K562 (cell line): Measurements from ENCODE around the gene FERMT1. TPM values are rescaled to one million over a fixed set of nuclear protein-coding genes. Genes with fewer than 3 reads are reported as not detected.

Experiments
- ATAC-seq: fragments of 200-7000 bp; cut with Tn5 transposase; 3 replicates; pipeline ENCODE4 v1.9.1; 2020; ENCODE audit warnings: moderate library complexity
- BruUV-seq: library from RNA; stranded (reverse); fragments of 400-500 nt; replicated peaks from 2 replicates; lab custom pipeline; 2021; lab: Mats Ljungman, UMichigan
- CTCF ChIA-PET: fragments of 300-600 bp; formaldehyde crosslinking; extraction: SDS; loops from one replicate; lab custom pipeline; 2021; ENCODE audit warnings: low intra/inter-chr PET ratio; lab: Yijun Ruan, JAX
- POLR2A ChIA-PET: fragments of 300-600, 350-650 bp; sonication (Branson Sonifier 250); formaldehyde crosslinking; extraction: SDS; loops from one replicate; lab custom pipeline; 2021; ENCODE audit warnings: antibody characterized with exemption, inconsistent platforms; lab: Yijun Ruan, JAX
- DNase-seq, 4 experiments: peaks; one replicate each; pipeline versions ENCODE4 v3.0.0 to v3.0.0-alpha.2; 2011 to 2018; ENCODE audit warnings: low spot score in 3 of 4, mixed read lengths in 3 of 4; ENCODE audit errors: extremely low read depth in 1 of 4
- FAIRE-seq: peaks from 2 replicates; lab custom pipeline; 2011; peaks lifted over from hg19 to GRCh38; lab: Jason Lieb, UNC
- H2AFZ ChIP-seq: 2 replicates; pipeline ENCODE4 v1.6.0; 2011; ENCODE audit warnings: low read depth, low read length, control low read depth, inconsistent platforms
- H3K27ac ChIP-seq: fragments of 200-600 bp; 3 replicates; pipeline ENCODE4 v1.8.0; 2011; ENCODE audit warnings: low read depth, mild to moderate bottlenecking, control low read depth, inconsistent platforms, low read length, moderate library complexity, mixed read lengths; ENCODE audit errors: extremely low read depth
- H3K27me3 ChIP-seq, 2 experiments: fragments of 300-600 bp in 1 of 2; 2 replicates in 1 of 2; 3 replicates in 1 of 2; pipeline versions ENCODE4 v1.6.0 to v1.8.0; 2011; ENCODE audit warnings: inconsistent platforms in 2 of 2, low read length in 2 of 2, mild to moderate bottlenecking in 1 of 2, mixed read lengths in 1 of 2, moderate library complexity in 1 of 2; ENCODE audit not compliant: control insufficient read depth in 2 of 2, insufficient read depth in 2 of 2
- H3K36me3 ChIP-seq: fragments of 300-600 bp; 3 replicates; pipeline ENCODE4 v1.8.0; 2011; ENCODE audit warnings: mild to moderate bottlenecking, low read length, inconsistent platforms; ENCODE audit not compliant: control insufficient read depth, insufficient read depth
- H3K4me1 ChIP-seq, 2 experiments: fragments of 200-600 bp in 1 of 2; replicated peaks in 1 of 2; 2 replicates in 1 of 2; 3 replicates in 1 of 2; pipeline versions ENCODE4 v1.5.1 to v1.8.0; 2011; ENCODE audit warnings: inconsistent platforms in 2 of 2, low read length in 2 of 2, mild to moderate bottlenecking in 1 of 2, mixed read lengths in 1 of 2, moderate library complexity in 1 of 2; ENCODE audit not compliant: control insufficient read depth in 2 of 2, insufficient read depth in 2 of 2
- H3K4me2 ChIP-seq: 2 replicates; pipeline ENCODE4 v1.6.1; 2011; ENCODE audit warnings: low read length, control low read depth, inconsistent platforms, mixed read lengths; ENCODE audit not compliant: insufficient read depth
- H3K4me3 ChIP-seq: fragments of 200-600 bp; sonication (generic), shearing (Covaris generic); 2 replicates; pipeline ENCODE4 v1.5.1; 2016; ENCODE audit warnings: control low read depth, inconsistent platforms
- H3K79me2 ChIP-seq: fragments of 200-600 bp; 3 replicates; pipeline ENCODE4 v1.8.0; 2011; ENCODE audit warnings: low read length, inconsistent platforms; ENCODE audit not compliant: control insufficient read depth, insufficient read depth
- H3K9ac ChIP-seq, 2 experiments: 2 replicates each; pipeline versions ENCODE4 v1.6.0 to v1.6.1; 2011; ENCODE audit warnings: low read depth in 2 of 2, low read length in 2 of 2, control low read depth in 1 of 2, inconsistent platforms in 1 of 2, mild to moderate bottlenecking in 1 of 2, mixed read lengths in 1 of 2; ENCODE audit not compliant: insufficient read depth in 1 of 2
- H3K9me1 ChIP-seq: one replicate; pipeline ENCODE4 v1.6.0; 2011; ENCODE audit warnings: inconsistent platforms, mild to moderate bottlenecking, low read length, moderate library complexity; ENCODE audit not compliant: control insufficient read depth, insufficient read depth
- H3K9me3 ChIP-seq: replicated peaks from 2 replicates; pipeline ENCODE4 v1.5.1; 2011; ENCODE audit warnings: low read depth, low read length, inconsistent platforms; ENCODE audit not compliant: control insufficient read depth, insufficient read depth
- H4K20me1 ChIP-seq: replicated peaks from 2 replicates; pipeline ENCODE4 v1.6.1; 2011; ENCODE audit warnings: low read length, inconsistent platforms, mixed read lengths; ENCODE audit not compliant: control insufficient read depth, insufficient read depth
- BCL6 ChIP-seq: fragments of 250-450 bp; sonication (Bioruptor Pico); IDR thresholded peaks from 2 replicates; pipeline ENCODE4 v1.4.0; 2020
- CHD2 ChIP-seq: IDR thresholded peaks from 2 replicates; pipeline ENCODE4 v1.6.1; 2011; ENCODE audit warnings: low read depth, low read length
- DMBX1 ChIP-seq: fragments of 250-450 bp; sonication (Bioruptor Pico); IDR thresholded peaks from 2 replicates; pipeline ENCODE4 v1.8.0; 2022; ENCODE audit warnings: inconsistent platforms, mild to moderate bottlenecking, moderate library complexity, borderline replicate concordance
- DPF2 ChIP-seq: fragments of 450-650 bp; IDR thresholded peaks from 2 replicates; pipeline ENCODE4 v1.6.1; 2016
- FOS ChIP-seq: IDR thresholded peaks from 3 replicates; pipeline ENCODE4 v1.6.1; 2011; ENCODE audit not compliant: insufficient read length; ENCODE audit errors: extremely low read depth
- FOSL1 ChIP-seq: fragments of 200-800 bp; sonication (Bioruptor generic); conservative IDR thresholded peaks from 2 replicates; pipeline ENCODE4 v1.6.1; 2016; ENCODE audit warnings: missing genetic modification characterization, missing compliant biosample characterization
- GTF2E2 ChIP-seq: fragments of 200-800 bp; sonication (Bioruptor generic); IDR thresholded peaks from 2 replicates; pipeline ENCODE4 v1.6.1; 2016; ENCODE audit warnings: missing genetic modification characterization, missing compliant biosample characterization
- HNRNPUL1 ChIP-seq: fragments of 200-400 bp; formaldehyde crosslinking; IDR thresholded peaks from 2 replicates; pipeline ENCODE4 v1.6.1; 2017; ENCODE audit warnings: low read length
- IFI16 ChIP-seq: fragments of 250-450 bp; sonication (Bioruptor Pico); IDR thresholded peaks from 2 replicates; pipeline ENCODE4 v2.1.2; 2022; ENCODE audit warnings: mild to moderate bottlenecking, inconsistent platforms
- PPARD ChIP-seq: fragments of 250-450 bp; sonication (Bioruptor Pico); IDR thresholded peaks from 2 replicates; pipeline ENCODE4 v1.8.0; 2022; ENCODE audit warnings: inconsistent platforms, mild to moderate bottlenecking, moderate library complexity
- SAP30 ChIP-seq: fragments of 200-600 bp; sonication (generic); IDR thresholded peaks from 2 replicates; pipeline ENCODE4 v1.6.1; 2012; ENCODE audit warnings: borderline replicate concordance, low read depth, mild to moderate bottlenecking, moderate library complexity, low read length, control low read depth, inconsistent platforms; ENCODE audit not compliant: insufficient read depth, poor library complexity, severe bottlenecking
- TFAM ChIP-seq: fragments of 250-450 bp; sonication (Bioruptor Pico); conservative IDR thresholded peaks from 2 replicates; pipeline ENCODE4 v1.5.0; 2021; ENCODE audit warnings: mild to moderate bottlenecking, moderate library complexity
- ZBTB7A ChIP-seq: IDR thresholded peaks from 2 replicates; pipeline ENCODE4 v1.6.1; 2011; ENCODE audit warnings: low read depth, mild to moderate bottlenecking, low read length, moderate library complexity, borderline replicate concordance; ENCODE audit not compliant: control insufficient read depth
- ZFPM2 ChIP-seq: fragments of 250-450 bp; sonication (Bioruptor Pico); IDR thresholded peaks from 2 replicates; pipeline ENCODE4 v1.5.1; 2022; ENCODE audit warnings: mild to moderate bottlenecking
- ZNF175 ChIP-seq: fragments of 200-800 bp; sonication (Bioruptor generic); IDR thresholded peaks from 2 replicates; pipeline ENCODE4 v1.6.1; 2016; ENCODE audit warnings: low read depth, mild to moderate bottlenecking, missing genetic modification characterization, missing compliant biosample characterization
- WGBS: fragments of 100-300 bp; shearing (Covaris generic); methylation state at CpG from one replicate; pipeline ENCODE4 v1.1.6; 2016; ENCODE audit warnings: low coverage, mixed read lengths; ENCODE audit not compliant: insufficient coverage; ENCODE audit errors: missing lambda C conversion rate; 5-methylcytosine and 5-hydroxymethylcytosine counted together
- in situ Hi-C: fragments of 300-500 bp; cut with MboI; formaldehyde crosslinking; loops from 4 replicates; pipeline ENCODE4 v1.15.0; 2018; ENCODE audit warnings: inconsistent platforms, mixed read lengths
- intact Hi-C: fragments of 100-400 bp; cut with micrococcal nuclease; formaldehyde crosslinking; loops from 2 replicates; pipeline ENCODE4 v1.14.2; 2022
- polyA plus RNA-seq, 8 experiments: library from polyadenylated mRNA; depleted of rRNA in 4 of 8; stranded (reverse) in 5 of 8; unstranded in 3 of 8; fragments of >200 nt; fragmentation: Nextera tagmentation in 2 of 8; fragmentation: Illumina TruSeq in 1 of 8; extraction: Ambion mirVana in 2 of 8; extraction: Trizol in 1 of 8; gene quantifications; 2 replicates each; pipeline versions ENCODE4 v1.2.1 to v1.2.3, GENCODE V29; 2011 to 2014; ENCODE audit warnings: inconsistent platforms in 1 of 8, missing spikeins in 1 of 8
- total RNA-seq, 7 experiments: library from RNA; depleted of rRNA in 6 of 7; stranded (reverse); fragments of >200 nt in 6 of 7; fragmentation: Illumina TruSeq in 2 of 7; extraction: Trizol in 2 of 7; gene quantifications; 2 replicates each; pipeline versions ENCODE4 v1.2.1 to v1.2.3, GENCODE V29; 2011 to 2021; ENCODE audit warnings: low replicate concordance in 1 of 7

Gene FERMT1
- total and polyA plus RNA-seq, 9 of the 15 experiments (the other 6 are each of a cell fraction or from before 2014, with no cell fraction given), result 0.07 TPM; not detected in 8

GRCh38 chr20:6070829-6071695 is 51.8 kb downstream of the FERMT1 start (continued):
- TF ChIP-seq TFAM (CRISPR knock-in tag) (no peak), FOSL1 (no peak), GTF2E2 (tag) (no peak), IFI16 (CRISPR knock-in tag) (no peak), BCL6 (CRISPR knock-in tag) (no peak), HNRNPUL1 (no peak), DPF2 (no peak), SAP30 (no peak), PPARD (CRISPR knock-in tag) (no peak)

GRCh38 chr20:6069669-6070068 is 53.2 kb downstream of the FERMT1 start:
- TF ChIP-seq DMBX1 (CRISPR knock-in tag) (no peak), ZFPM2 (no peak), CHD2 (no peak), ZNF175 (CRISPR knock-in tag) (no peak), ZBTB7A (no peak), FOS (no peak)
- no peaks in the 10 kb centered on the region for H3K9me1 ChIP-seq
- intact Hi-C loops, result loop anchor here (10.0 kb wide), 1 partner anchor 115 kb away; the partner anchor contains the start of genes MCM8 and TRMT6
- no TSS peak for BruUV-seq
- in situ Hi-C loops, result no loop called here
- DNase-seq (no peak), ATAC-seq (no peak), FAIRE-seq (no peak)
- no peaks in the 10 kb centered on the region for H3K9me3 ChIP-seq
- no peaks in the 10 kb centered on the region; a peak in 1 of 5 replicates for H3K4me1 ChIP-seq
- no peaks in the 10 kb centered on the region for H3K27me3 ChIP-seq
- POLR2A ChIA-PET, result interaction anchor here (0.6 to 1.1 kb wide), 2 partner anchors 55 to 93 kb away, joined by 3 read pairs; no protein-coding TSS in a partner anchor
- 5% methylated on average over 2 of the region's 2 CpGs for WGBS
- no peaks in the 10 kb centered on the region for H3K36me3 ChIP-seq
- CTCF ChIA-PET, result interaction anchor here (0.6 kb wide), 1 partner anchor 1824 kb away, joined by 3 read pairs; no protein-coding TSS in a partner anchor
- H2AFZ ChIP-seq, result no peak overlapping the region
- H3K27ac ChIP-seq, result no peak overlapping the region
- no peak overlapping the region for H3K9ac ChIP-seq
- no peaks in the 10 kb centered on the region for H4K20me1 ChIP-seq
- no peaks in the 10 kb centered on the region for H3K79me2 ChIP-seq
- no peak overlapping the region for H3K4me2 ChIP-seq
- no peak overlapping the region for H3K4me3 ChIP-seq
